Measurements from ENCODE around the gene HTR2B.

GRCh38 chr2:231104115-231104713, 20.6 kb downstream of the HTR2B start:
- TF ChIP-seq, protein P1, sequence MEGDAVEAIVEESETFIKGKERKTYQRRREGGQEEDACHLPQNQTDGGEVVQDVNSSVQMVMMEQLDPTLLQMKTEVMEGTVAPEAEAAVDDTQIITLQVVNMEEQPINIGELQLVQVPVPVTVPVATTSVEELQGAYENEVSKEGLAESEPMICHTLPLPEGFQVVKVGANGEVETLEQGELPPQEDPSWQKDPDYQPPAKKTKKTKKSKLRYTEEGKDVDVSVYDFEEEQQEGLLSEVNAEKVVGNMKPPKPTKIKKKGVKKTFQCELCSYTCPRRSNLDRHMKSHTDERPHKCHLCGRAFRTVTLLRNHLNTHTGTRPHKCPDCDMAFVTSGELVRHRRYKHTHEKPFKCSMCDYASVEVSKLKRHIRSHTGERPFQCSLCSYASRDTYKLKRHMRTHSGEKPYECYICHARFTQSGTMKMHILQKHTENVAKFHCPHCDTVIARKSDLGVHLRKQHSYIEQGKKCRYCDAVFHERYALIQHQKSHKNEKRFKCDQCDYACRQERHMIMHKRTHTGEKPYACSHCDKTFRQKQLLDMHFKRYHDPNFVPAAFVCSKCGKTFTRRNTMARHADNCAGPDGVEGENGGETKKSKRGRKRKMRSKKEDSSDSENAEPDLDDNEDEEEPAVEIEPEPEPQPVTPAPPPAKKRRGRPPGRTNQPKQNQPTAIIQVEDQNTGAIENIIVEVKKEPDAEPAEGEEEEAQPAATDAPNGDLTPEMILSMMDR (IDR thresholded peaks at IDR 0.05) = peak; percentile 72 to 85 (median 79)
- TF ChIP-seq POLR2A (IDR thresholded peaks at IDR 0.05) = no peak

Data from tibial nerve (tissue), 3 donors.